Osteocyte (in vitro differentiated cells): Measurements from ENCODE around the gene GNPTAB. TPM values are rescaled to one million over a fixed set of nuclear protein-coding genes. Genes with fewer than 3 reads are reported as not detected.
A peak's percentile ranks its signal among the peaks of the same experiment; 100 is the strongest.
"Not testable (repeated sequence)": the region's sequence is repeated elsewhere in the genome, so short reads cannot be mapped to it uniquely, and the experiment has no call there.

ENCODE experiments used
- DNase-seq: peaks from one replicate; pipeline ENCODE4 v3.0.0; 2021; ENCODE audit warnings: mixed read lengths; ENCODE audit not compliant: unreplicated experiment; ENCODE audit errors: extremely low spot score
- H3K27ac Mint-ChIP-seq: one replicate; pipeline ENCODE4 v1.8.0; 2021; ENCODE audit warnings: mild to moderate bottlenecking, mixed read lengths; ENCODE audit not compliant: unreplicated experiment
- H3K27me3 Mint-ChIP-seq: one replicate; pipeline ENCODE4 v1.8.0; 2021; ENCODE audit warnings: mixed read lengths; ENCODE audit not compliant: unreplicated experiment
- H3K36me3 Mint-ChIP-seq: one replicate; pipeline ENCODE4 v1.8.0; 2021; ENCODE audit warnings: mixed read lengths; ENCODE audit not compliant: unreplicated experiment
- H3K4me1 Mint-ChIP-seq: one replicate; pipeline ENCODE4 v1.8.0; 2021; ENCODE audit warnings: mixed read lengths; ENCODE audit not compliant: unreplicated experiment
- H3K4me3 Mint-ChIP-seq: one replicate; pipeline ENCODE4 v1.8.0; 2021; ENCODE audit warnings: mild to moderate bottlenecking, moderate library complexity, mixed read lengths; ENCODE audit not compliant: unreplicated experiment
- H3K9me3 Mint-ChIP-seq: one replicate; pipeline ENCODE4 v1.8.0; 2021; ENCODE audit warnings: mixed read lengths; ENCODE audit not compliant: unreplicated experiment
- total RNA-seq: library from RNA; stranded (reverse); gene quantifications from 2 replicates; pipeline ENCODE4 v1.2.1, GENCODE V29; 2021
- TF ChIP-seq, protein P1 (sequence below): fragments of 200-600 bp; sonication (generic); IDR thresholded peaks from 2 replicates; pipeline ENCODE4 v1.5.0; 2021; ENCODE audit warnings: antibody characterized with exemption, mild to moderate bottlenecking, moderate library complexity

The GNPTAB gene
- total RNA-seq, 1 donor from 2014 or later = 25.8 TPM

DNA sequence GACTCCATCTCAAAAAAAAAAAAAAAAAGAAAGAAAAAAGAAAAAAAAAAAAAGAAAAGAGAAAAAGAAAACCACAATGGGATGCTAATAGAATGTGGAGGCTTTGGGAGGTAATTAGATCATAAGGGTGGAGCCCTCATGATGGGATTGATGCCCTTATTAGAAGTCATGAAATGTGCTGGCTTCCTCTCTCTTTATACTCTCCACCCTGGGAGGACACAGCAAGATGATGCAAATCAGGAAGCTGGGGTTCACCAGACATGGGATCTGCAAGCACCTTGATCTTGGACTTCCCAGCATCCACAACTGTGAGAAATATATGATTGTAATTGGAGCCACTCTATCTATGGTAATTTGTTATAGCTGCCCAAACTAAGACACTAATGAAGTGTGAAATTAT is 33.2 kb upstream of the GNPTAB start:
- no peak overlapping the region for H3K27ac Mint-ChIP-seq
- TF ChIP-seq, protein P1, sequence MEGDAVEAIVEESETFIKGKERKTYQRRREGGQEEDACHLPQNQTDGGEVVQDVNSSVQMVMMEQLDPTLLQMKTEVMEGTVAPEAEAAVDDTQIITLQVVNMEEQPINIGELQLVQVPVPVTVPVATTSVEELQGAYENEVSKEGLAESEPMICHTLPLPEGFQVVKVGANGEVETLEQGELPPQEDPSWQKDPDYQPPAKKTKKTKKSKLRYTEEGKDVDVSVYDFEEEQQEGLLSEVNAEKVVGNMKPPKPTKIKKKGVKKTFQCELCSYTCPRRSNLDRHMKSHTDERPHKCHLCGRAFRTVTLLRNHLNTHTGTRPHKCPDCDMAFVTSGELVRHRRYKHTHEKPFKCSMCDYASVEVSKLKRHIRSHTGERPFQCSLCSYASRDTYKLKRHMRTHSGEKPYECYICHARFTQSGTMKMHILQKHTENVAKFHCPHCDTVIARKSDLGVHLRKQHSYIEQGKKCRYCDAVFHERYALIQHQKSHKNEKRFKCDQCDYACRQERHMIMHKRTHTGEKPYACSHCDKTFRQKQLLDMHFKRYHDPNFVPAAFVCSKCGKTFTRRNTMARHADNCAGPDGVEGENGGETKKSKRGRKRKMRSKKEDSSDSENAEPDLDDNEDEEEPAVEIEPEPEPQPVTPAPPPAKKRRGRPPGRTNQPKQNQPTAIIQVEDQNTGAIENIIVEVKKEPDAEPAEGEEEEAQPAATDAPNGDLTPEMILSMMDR = no peak
- peaks cover 31% of the 10 kb centered on the region for H3K4me1 Mint-ChIP-seq
- no peak for DNase-seq
- H3K9me3 Mint-ChIP-seq = peaks cover 7% of the 10 kb centered on the region
- H3K36me3 Mint-ChIP-seq = no peaks in the 10 kb centered on the region
- H3K27me3 Mint-ChIP-seq = no peaks in the 10 kb centered on the region
- no peak overlapping the region for H3K4me3 Mint-ChIP-seq

DNA sequence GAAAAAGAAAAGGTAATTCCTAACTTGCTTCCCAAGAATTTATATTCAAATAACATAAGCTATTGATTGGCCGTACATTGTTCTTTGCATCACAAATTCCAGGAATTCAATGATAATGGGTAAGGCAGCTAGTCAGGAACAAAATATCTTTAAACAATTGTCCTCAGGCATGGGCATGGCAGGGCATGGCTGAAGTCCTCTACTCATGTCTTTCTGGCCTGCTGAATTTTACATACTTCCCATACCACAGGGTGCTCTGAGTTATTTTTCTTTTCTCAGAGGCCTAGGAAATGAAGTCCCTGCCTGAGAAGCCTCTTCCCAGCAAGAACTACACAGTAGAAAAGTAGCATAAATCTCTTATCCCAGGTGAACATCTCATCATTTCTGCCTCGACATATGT is 31.5 kb upstream of the GNPTAB start:
- peak overlapping the region; percentile 76 for H3K27ac Mint-ChIP-seq
- H3K36me3 Mint-ChIP-seq = no peaks in the 10 kb centered on the region
- H3K4me3 Mint-ChIP-seq = no peak overlapping the region
- no peaks in the 10 kb centered on the region for H3K27me3 Mint-ChIP-seq
- peaks cover 32% of the 10 kb centered on the region for H3K4me1 Mint-ChIP-seq
- H3K9me3 Mint-ChIP-seq = peaks cover 7% of the 10 kb centered on the region
- TF ChIP-seq, protein P1 = no peak
- no peak for DNase-seq

DNA sequence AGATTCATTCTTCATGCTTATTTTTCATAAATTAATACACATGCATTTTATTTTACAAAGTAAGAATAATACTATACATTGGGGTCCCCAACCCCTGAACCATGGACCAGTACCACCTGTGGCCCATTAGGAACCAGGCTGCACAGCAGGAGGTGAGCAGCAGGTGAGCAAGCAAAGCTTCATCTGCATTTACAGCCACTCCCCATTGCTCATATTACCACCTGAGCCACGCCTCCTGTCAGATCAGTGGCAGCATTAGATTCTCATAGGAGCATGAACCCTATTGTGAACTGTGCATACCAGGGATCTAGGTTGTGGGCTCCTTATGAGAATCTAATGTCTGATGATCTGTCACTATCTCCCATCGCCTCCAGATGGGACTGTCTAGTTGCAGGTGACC is 30.9 kb upstream of the GNPTAB start:
- not testable (repeated sequence) for H3K27me3 Mint-ChIP-seq, H3K36me3 Mint-ChIP-seq, H3K27ac Mint-ChIP-seq, DNase-seq, H3K9me3 Mint-ChIP-seq, H3K4me3 Mint-ChIP-seq
- H3K4me1 Mint-ChIP-seq = peaks cover 32% of the 10 kb centered on the region

DNA sequence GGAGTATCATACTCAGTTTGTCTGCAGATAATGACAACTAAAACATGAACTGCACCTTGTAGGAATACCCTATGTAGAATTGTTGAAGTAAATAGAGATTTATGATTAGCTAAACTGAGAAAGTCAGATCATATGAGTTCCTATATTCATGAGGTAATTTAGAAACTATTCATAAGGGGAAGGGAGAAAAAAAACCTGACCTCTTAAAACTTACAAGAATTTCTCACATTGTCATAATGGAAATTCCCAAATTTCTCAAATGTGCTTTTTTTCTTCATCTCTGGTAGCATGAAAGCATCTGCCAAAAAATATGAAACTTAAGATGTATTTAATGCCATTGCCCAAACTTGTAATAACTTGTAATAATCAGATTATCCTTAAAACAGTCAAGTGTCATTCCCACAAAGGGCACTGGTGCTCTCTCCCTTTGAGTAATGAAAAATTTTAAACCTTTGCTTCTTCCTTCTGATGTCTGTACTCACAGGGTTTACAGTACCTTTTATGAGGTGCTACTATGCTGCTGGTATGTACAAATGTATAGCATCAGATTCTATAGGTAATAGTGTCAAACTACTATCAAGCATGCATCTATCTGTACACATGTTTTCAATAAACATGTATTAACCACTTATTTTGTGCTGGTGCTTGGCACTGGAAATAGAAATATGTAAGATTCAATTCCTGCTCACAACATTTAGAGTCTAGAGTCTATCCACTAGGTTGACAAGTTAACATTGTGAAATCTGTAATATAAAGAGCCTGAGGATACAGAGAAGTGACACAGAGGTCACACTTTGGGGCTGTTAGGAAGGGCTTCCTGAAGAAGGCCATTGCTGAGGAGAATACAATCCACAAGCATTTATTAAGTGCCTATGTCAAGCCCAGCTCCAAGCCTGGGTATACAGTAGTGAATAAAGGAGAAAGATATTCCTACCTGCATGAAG is 29.2 kb upstream of the GNPTAB start:
- Mint-ChIP-seq H3K27me3 (no peaks in the 10 kb centered on the region), H3K9me3 (peaks cover 2% of the 10 kb centered on the region), H3K36me3 (no peaks in the 10 kb centered on the region), H3K4me1 (peaks cover 46% of the 10 kb centered on the region), H3K27ac (peak overlapping the region; percentile 60), H3K4me3 (no peak overlapping the region)
- TF ChIP-seq, protein P1 = no peak
- DNase-seq = no peak

DNA sequence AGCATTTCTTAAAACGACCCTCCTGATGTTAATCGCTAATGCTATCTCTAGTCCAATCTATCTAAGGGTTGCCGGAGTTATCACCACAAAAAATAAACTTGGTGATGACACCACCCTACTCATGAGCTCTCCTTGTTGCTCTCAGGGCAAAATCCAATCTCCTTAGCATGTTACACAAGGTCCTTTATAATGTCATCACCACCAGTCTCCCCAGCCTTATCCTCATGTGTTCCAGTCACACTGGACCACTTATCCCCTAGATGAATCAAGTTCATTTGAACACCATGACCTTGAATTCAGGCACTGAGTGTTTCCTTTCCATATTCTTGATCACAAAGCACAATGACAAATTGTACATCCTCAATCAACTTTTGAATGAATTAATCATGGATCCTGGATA is 27.6 kb upstream of the GNPTAB start:
- TF ChIP-seq, protein P1 = no peak
- no peak for DNase-seq

More for the DNA sequence above, 27.6 kb upstream of the GNPTAB start:
- Mint-ChIP-seq H3K27me3 (no peaks in the 10 kb centered on the region), H3K4me1 (peaks cover 50% of the 10 kb centered on the region), H3K9me3 (no peaks in the 10 kb centered on the region), H3K27ac (no peak overlapping the region), H3K36me3 (no peaks in the 10 kb centered on the region), H3K4me3 (no peak overlapping the region)
